OCI-LY1 (cell line): ENCODE results near the gene C1orf35.

Experiments
- EZH2 ChIP-seq: fragments of 200-600 bp; sonication (generic), shearing (Covaris generic); IDR thresholded peaks from 2 replicates; pipeline ENCODE4 v1.8.0; 2017; ENCODE audit warnings: borderline replicate concordance, mixed run types, mild to moderate bottlenecking, antibody characterized with exemption, low read length, moderate library complexity, mixed read lengths
- TF ChIP-seq, protein P1 (sequence below): fragments of 200-600 bp; sonication (generic), shearing (Covaris generic); IDR thresholded peaks from 2 replicates; pipeline ENCODE4 v1.5.1; 2017; ENCODE audit warnings: mild to moderate bottlenecking, antibody characterized with exemption, low read length, moderate library complexity, mixed read lengths

DNA sequence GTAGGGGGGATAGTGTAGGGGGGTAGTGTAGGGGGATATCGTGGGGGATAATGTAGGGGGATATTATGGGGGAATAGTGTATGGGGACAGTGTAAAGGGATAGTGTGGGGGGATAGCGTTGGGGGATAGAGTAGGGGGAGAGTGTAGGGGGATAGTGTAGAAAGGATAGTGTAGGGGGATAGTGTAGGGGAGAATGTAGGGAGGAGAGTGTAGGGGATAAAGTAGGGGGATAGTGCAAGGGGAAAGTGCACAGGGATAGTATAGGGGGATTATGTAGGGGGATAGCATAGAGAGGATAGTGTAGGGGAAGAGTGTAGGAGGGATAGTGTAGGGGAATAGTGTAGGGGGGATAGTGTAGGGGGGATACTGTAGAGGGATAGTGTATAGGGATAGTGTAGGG is 33.0 kb downstream of the C1orf35 start:
- no peak for TF ChIP-seq EZH2
- TF ChIP-seq, protein P1, sequence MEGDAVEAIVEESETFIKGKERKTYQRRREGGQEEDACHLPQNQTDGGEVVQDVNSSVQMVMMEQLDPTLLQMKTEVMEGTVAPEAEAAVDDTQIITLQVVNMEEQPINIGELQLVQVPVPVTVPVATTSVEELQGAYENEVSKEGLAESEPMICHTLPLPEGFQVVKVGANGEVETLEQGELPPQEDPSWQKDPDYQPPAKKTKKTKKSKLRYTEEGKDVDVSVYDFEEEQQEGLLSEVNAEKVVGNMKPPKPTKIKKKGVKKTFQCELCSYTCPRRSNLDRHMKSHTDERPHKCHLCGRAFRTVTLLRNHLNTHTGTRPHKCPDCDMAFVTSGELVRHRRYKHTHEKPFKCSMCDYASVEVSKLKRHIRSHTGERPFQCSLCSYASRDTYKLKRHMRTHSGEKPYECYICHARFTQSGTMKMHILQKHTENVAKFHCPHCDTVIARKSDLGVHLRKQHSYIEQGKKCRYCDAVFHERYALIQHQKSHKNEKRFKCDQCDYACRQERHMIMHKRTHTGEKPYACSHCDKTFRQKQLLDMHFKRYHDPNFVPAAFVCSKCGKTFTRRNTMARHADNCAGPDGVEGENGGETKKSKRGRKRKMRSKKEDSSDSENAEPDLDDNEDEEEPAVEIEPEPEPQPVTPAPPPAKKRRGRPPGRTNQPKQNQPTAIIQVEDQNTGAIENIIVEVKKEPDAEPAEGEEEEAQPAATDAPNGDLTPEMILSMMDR: no peak
